Skeletal muscle cell (primary cell): ENCODE results near the gene BIN2.
"Not testable (repeated sequence)": the region's sequence is repeated elsewhere in the genome, so short reads cannot be mapped to it uniquely, and the experiment has no call there.

ENCODE experiments used
- DNase-seq: peaks from one replicate; pipeline ENCODE4 v3.0.0-alpha.2; 2010; ENCODE audit warnings: low read depth
- H3K4me3 ChIP-seq: 2 replicates; pipeline ENCODE4 v1.5.1; 2011; ENCODE audit warnings: low read depth, mild to moderate bottlenecking, control low read depth, low read length, moderate library complexity

Gene BIN2

DNA sequence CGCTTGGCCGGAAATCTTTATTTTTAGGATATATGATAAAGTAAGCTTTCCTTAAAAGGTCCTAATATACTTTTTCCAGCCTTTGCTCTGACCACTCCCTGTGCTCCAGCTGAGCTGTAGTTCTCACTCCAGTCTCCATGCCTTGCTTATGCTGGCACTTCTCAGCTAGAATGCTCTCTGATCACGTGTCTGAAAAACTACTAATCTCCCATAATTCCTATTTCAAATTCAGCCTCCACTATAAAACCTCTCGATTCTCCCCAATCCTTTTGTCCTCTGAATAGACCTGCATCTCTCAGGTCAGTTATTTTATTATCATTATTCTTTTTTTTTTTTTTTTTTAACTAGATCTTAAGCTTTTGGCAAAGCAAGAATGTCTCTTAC lies 3.7 kb downstream of the BIN2 start:
- no peak overlapping the region for H3K4me3 ChIP-seq
- no peak for DNase-seq

- no peak overlapping the region for H3K4me3 ChIP-seq
- DNase-seq, result no peak
Measured at GRCh38 chr12:51318846-51319599, 5.0 kb downstream of the BIN2 start.

DNA sequence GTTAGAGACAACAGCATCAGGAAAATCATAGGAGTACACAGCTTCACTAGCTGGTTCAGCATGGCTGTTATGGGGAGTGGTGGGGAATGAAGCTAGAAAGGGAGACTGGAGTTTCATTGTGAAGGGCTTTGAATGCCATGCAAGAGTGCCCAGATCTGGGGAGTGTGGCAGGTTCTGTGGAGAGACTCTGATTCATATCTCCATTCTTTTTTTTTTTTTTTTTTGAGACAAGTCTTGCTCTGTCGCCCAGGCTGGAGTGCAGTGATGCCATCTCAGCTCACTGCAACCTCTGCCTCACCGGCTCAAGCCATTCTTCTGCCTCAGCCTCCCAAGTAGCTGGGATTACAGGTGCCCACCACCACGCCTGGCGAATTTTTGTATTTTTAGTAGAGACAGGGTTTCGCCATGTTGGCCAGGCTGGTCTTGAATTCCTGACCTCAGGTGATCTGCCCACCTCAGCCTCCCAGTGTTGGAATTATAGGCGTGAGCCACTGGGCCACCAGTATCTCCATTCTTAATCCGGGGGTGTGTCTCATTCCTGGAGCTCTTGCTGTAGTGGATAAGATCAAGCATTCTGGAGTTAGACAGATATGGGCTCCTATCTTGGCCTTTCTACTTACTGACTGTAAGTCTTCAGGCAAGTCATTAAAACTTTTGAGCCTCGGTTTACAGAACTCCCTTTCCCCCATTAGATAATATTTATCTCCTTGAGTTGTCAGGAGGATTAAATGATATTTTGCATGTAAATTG lies 5.7 kb downstream of the BIN2 start:
- not testable (repeated sequence) for DNase-seq, H3K4me3 ChIP-seq

GRCh38 chr12:51311389-51311788 lies 12.6 kb downstream of the BIN2 start:
- DNase-seq, result no peak
- no peak overlapping the region for H3K4me3 ChIP-seq

DNA sequence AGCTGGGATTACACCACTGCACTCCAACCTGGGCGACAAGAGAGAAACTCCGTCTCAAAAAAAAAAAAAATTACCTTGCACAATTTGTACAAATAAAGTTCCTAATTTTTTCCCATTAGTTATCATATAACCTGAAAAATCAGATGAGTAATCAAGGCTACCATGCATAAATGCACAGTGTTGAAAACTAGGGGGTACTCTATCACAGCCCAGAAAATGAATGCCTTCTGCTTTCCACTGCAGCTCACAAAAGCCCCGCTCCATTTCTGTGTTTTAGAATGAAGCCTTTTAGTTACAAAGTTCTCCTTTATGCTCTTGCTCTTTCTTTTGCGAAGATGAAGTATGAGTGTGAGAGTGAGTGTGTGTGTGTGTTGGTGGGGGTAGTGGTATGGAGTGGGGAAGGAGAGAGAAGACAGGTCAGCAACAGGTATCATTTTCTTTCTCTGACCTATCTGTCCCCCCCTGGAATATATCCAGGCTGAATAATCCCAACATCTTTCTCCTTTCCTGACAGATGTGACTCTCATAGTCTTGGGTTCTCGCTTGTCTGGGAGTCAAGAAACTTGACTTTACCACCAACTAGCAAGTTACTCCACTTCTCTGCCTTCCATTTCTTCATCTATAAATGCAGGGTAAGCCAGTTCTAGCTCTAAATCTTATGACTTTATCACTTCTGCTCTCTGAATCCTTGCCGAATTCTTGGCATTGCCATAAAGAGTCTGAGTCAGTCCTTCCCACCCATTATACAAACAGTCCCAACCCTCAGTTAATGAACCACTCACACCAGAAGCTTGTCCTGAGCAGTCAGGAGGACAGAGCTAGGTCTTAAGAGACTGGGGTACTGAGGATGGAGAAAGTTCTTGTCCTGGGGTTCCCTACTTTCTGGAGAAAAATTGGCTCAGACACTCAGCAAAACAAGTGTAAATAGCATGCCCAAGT lies 16.1 kb downstream of the BIN2 start:
- DNase-seq, result peak; percentile 65
- no peak overlapping the region for H3K4me3 ChIP-seq

- no peak for DNase-seq
- no peak overlapping the region for H3K4me3 ChIP-seq
Measured at GRCh38 chr12:51306507-51306906, 17.5 kb downstream of the BIN2 start.

GRCh38 chr12:51300768-51301167 lies 23.2 kb downstream of the BIN2 start:
- not testable (repeated sequence) for DNase-seq

GRCh38 chr12:51295651-51296050 lies 28.3 kb downstream of the BIN2 start:
- no peak overlapping the region for H3K4me3 ChIP-seq
- DNase-seq, result no peak

More at GRCh38 chr12:51300768-51301167, 23.2 kb downstream of the BIN2 start:
- H3K4me3 ChIP-seq, result not testable (repeated sequence)

- H3K4me3 ChIP-seq, DNase-seq: not testable (repeated sequence)
Measured at GRCh38 chr12:51294097-51294496, 29.9 kb downstream of the BIN2 start.

DNA sequence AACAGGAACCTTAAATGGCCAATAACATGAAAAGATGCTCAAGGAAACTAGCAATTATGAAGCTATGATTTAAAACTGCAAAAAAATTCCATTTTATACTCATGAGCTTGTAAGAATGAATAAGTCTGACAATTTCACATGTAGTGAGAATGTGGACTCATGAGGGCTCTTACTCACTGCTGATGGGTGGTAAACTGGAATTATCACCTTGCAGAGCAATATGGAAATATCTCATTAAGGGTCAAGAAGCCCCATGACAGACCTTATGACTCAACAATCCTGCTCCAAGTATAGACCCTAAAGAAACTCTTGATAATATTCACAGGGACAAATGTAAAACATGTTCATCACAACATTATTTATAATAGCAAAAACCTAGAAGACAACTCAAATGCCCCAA lies 30.3 kb downstream of the BIN2 start:
- H3K4me3 ChIP-seq, result no peak overlapping the region
- no peak for DNase-seq

- DNase-seq, H3K4me3 ChIP-seq: not testable (repeated sequence)
Measured at GRCh38 chr12:51291603-51292513, 32.1 kb downstream of the BIN2 start.

GRCh38 chr12:51285843-51286242 lies 38.1 kb downstream of the BIN2 start:
- DNase-seq, result no peak
- no peak overlapping the region for H3K4me3 ChIP-seq

GRCh38 chr12:51281202-51281924 lies 42.6 kb downstream of the BIN2 start:
- H3K4me3 ChIP-seq, result no peak overlapping the region
- no peak for DNase-seq

DNA sequence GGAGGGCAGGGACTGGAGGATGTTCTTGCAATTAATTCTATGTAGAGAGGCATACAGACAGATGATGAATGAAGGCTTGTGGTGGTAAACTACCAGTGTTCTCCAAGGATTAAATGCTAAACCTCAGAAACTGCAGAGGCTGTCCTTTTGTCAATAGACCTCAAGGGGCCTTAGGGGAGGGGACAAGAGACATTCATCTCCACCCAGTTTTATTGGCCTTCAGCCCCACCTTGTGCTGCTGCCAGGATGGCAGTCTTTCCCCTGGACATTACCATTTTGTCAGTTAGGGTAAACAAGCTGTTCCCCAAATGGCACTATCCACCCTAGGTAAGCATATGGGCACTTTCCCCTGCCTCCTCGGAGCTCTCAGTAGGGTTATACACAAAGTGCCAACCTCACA lies 48.9 kb downstream of the BIN2 start:
- DNase-seq, result no peak
- no peak overlapping the region for H3K4me3 ChIP-seq

DNA sequence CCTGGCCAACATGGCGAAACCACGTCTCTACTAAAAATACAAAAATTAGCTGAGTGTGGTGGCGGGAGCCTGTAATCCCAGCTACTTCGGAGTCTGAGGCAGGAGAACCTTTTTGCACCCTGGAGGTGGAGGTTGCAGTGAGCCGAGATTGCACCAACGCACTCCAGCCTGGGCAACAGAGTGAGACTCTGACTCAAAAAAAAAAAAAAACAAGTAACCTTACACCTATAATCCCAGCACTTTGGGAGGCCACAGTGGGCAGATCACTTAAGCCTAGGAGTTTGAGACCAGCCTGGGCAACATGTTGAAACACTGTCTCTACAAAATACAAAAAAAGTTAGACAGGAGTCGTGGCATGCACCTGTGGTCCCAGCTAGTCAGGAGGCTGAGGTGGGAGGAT lies 51.2 kb downstream of the BIN2 start:
- H3K4me3 ChIP-seq, result not testable (repeated sequence)

GRCh38 chr12:51270951-51271518 lies 52.9 kb downstream of the BIN2 start:
- peak; percentile 43 for DNase-seq
- H3K4me3 ChIP-seq, result peak overlapping the region; percentile 74

More for the DNA sequence above, 51.2 kb downstream of the BIN2 start:
- DNase-seq, result not testable (repeated sequence)

DNA sequence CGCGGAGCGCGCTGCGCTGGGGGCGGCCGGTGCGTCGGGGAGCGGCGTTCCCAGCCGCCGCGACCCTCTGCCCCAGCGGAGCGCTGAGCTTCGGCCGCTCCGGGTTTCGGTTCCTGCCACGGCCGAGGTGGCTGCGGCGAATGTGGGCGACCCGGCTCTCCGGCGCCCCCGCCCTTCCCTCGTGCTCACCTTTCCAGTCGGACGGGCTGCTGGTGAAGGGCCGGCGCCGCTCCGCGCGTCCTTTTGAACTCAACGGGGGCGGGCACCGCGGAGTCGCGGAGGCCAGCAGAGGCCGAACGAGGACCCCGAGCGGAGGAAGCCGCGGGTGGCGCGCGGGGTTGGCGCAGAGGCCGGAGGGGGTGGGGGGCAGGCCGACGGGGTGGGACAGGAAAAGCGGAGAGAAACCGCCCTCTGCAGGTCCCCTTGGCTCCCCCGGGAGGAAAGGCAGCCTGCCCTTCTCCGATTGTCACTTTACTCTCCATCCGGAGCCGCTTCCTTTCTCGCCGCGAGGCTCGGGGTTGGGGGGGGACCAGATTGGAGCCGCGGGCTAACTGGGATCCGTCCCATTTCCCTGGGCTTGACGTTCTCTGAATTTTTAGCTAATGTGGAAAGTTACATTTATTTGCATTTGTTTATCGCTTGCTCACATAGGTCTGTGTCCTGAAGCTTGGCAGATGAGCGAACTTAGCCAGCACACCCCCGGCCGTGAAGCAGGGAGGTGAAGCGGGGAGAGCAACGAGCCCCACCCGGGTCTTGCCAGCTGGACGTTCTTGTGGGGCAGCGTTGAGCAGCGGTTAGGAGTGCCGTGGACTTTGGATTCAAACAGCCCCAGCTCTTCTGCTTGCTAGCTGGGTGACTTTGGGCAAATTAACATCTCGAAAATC lies 53.7 kb downstream of the BIN2 start, which contains the start of gene SMAGP:
Gene SMAGP (minus strand): TSS at position 349 of the 884 bp plus-strand sequence. CDS start 1,137 bp downstream, outside the sequence.
- no peak for DNase-seq
- peak within 1 kb of the TSS; percentile 74 for H3K4me3 ChIP-seq
